Liver (tissue), 9 donors: Measurements from ENCODE around the gene TNC. TPM values are rescaled to one million over a fixed set of nuclear protein-coding genes. Genes with fewer than 3 reads are reported as not detected.

Source experiments
- DNase-seq: peaks from one replicate; pipeline ENCODE4 v3.0.0-alpha.2; 2017; ENCODE audit warnings: low spot score
- H3K27ac ChIP-seq, 2 donors: one replicate each; pipeline ENCODE4 v1.7.0; 2013; ENCODE audit warnings: inconsistent platforms in 2 of 2, low read length in 2 of 2, control low read depth in 1 of 2, low read depth in 1 of 2, mild to moderate bottlenecking in 1 of 2
- H3K27me3 ChIP-seq, 4 donors: one replicate each; pipeline versions ENCODE4 v1.6.1 to v1.7.0; 2013; ENCODE audit warnings: low read length in 3 of 4, inconsistent platforms in 1 of 4, mild to moderate bottlenecking in 1 of 4, moderate library complexity in 1 of 4; ENCODE audit not compliant: control insufficient read depth in 4 of 4, insufficient read depth in 4 of 4
- H3K36me3 ChIP-seq, 4 donors: one replicate each; pipeline versions ENCODE4 v1.6.1 to v1.7.0; 2013; ENCODE audit warnings: low read length in 3 of 4, mild to moderate bottlenecking in 3 of 4, low read depth in 1 of 4, moderate library complexity in 1 of 4; ENCODE audit not compliant: control insufficient read depth in 4 of 4, insufficient read depth in 3 of 4
- H3K4me1 ChIP-seq, 4 donors: one replicate each; pipeline versions ENCODE4 v1.6.1 to v1.7.0; 2013; ENCODE audit warnings: low read length in 3 of 4, mild to moderate bottlenecking in 3 of 4, moderate library complexity in 1 of 4; ENCODE audit not compliant: control insufficient read depth in 4 of 4, insufficient read depth in 4 of 4
- H3K4me3 ChIP-seq, 3 donors: one replicate each; pipeline versions ENCODE4 v1.6.1 to v1.7.0; 2013; ENCODE audit warnings: low read length in 3 of 3, control low read depth in 1 of 3, low read depth in 1 of 3, mild to moderate bottlenecking in 1 of 3
- H3K9ac ChIP-seq, 2 donors: one replicate each; pipeline ENCODE4 v1.7.0; 2013; ENCODE audit warnings: low read length in 2 of 2, mild to moderate bottlenecking in 2 of 2, moderate library complexity in 2 of 2, control low read depth in 1 of 2, low read depth in 1 of 2
- H3K9me3 ChIP-seq, 4 donors: one replicate each; pipeline versions ENCODE4 v1.6.1 to v1.7.0; 2013; ENCODE audit warnings: low read length in 3 of 4; ENCODE audit not compliant: control insufficient read depth in 4 of 4
- ATF3 ChIP-seq: IDR thresholded peaks from 2 replicates; pipeline ENCODE4 v1.6.1; 2016; ENCODE audit warnings: antibody characterized with exemption
- CTCF ChIP-seq: fragments of 150-350 bp; IDR thresholded peaks from 2 replicates; pipeline ENCODE4 v1.5.1; 2017; ENCODE audit warnings: improper control_type of control experiment, low read depth, low read length; ENCODE audit not compliant: missing input control
- EGR1 ChIP-seq, 2 donors: IDR thresholded peaks; 2 replicates each; pipeline ENCODE4 v1.6.1; 2016 to 2018; ENCODE audit warnings: antibody characterized with exemption in 2 of 2, low read depth in 2 of 2
- FOXA1 ChIP-seq: IDR thresholded peaks from 2 replicates; pipeline ENCODE4 v1.6.1; 2016; ENCODE audit warnings: antibody characterized with exemption
- FOXA2 ChIP-seq: IDR thresholded peaks from 2 replicates; pipeline ENCODE4 v1.6.1; 2016; ENCODE audit warnings: antibody characterized with exemption
- HNF4A ChIP-seq, 2 donors: conservative IDR thresholded peaks; 2 replicates each; pipeline ENCODE4 v1.6.1; 2016; ENCODE audit warnings: antibody characterized with exemption in 2 of 2, mild to moderate bottlenecking in 2 of 2
- HNF4G ChIP-seq: IDR thresholded peaks from 2 replicates; pipeline ENCODE4 v1.6.1; 2016; ENCODE audit warnings: antibody characterized with exemption
- JUND ChIP-seq, 2 donors: IDR thresholded peaks; 2 replicates each; pipeline ENCODE4 v1.6.1; 2016; ENCODE audit warnings: antibody characterized with exemption in 2 of 2
- MAX ChIP-seq: IDR thresholded peaks from 2 replicates; pipeline ENCODE4 v1.6.1; 2016; ENCODE audit warnings: antibody characterized with exemption
- RAD21 ChIP-seq, 2 donors: IDR thresholded peaks; 2 replicates each; pipeline ENCODE4 v1.6.1; 2016; ENCODE audit warnings: antibody characterized with exemption in 2 of 2, mild to moderate bottlenecking in 2 of 2
- REST ChIP-seq: IDR thresholded peaks from 2 replicates; pipeline ENCODE4 v1.6.1; 2016; ENCODE audit warnings: antibody characterized with exemption, mild to moderate bottlenecking
- SP1 ChIP-seq: IDR thresholded peaks from 2 replicates; pipeline ENCODE4 v1.6.1; 2018; ENCODE audit warnings: antibody characterized with exemption, mild to moderate bottlenecking
- TAF1 ChIP-seq: conservative IDR thresholded peaks from 2 replicates; pipeline ENCODE4 v1.6.1; 2016; ENCODE audit warnings: antibody characterized with exemption, mild to moderate bottlenecking
- ZBTB33 ChIP-seq: IDR thresholded peaks from 2 replicates; pipeline ENCODE4 v1.6.1; 2016; ENCODE audit warnings: antibody characterized with exemption
- WGBS: extraction: QIAGEN DNeasy Blood & Tissue Kit; methylation state at CpG from one replicate; pipeline ENCODE4 v1.1.7; 2013; 5-methylcytosine and 5-hydroxymethylcytosine counted together
- polyA plus RNA-seq, 2 donors: library from polyadenylated mRNA; stranded (reverse) in 1 of 2; unstranded in 1 of 2; fragments of 200-250 nt in 1 of 2; fragments of >200 nt in 1 of 2; fragmentation: Nextera tagmentation in 1 of 2; extraction: Ambion mirVana in 1 of 2; gene quantifications; one replicate each; pipeline versions ENCODE4 v1.2.1 to v1.2.3, GENCODE V29; 2013 to 2015
- total RNA-seq, 2 donors: library from RNA; depleted of rRNA; stranded (reverse); fragments of >200 nt; gene quantifications; one replicate each; pipeline ENCODE4 v1.2.3, GENCODE V29; 2014
- donor health status: healthy.
- donor health status: healthy.
- donor health status: healthy.
- donor health status: healthy.
- donor health status: healthy.

TNC gene
- total and polyA plus RNA-seq, 4 donors = 0.19 to 6.3 (median 1.8) TPM

GRCh38 chr9:115098226-115098965 is 19.6 kb downstream of the TNC start:
- Histone ChIP-seq H3K27me3 (peaks cover 0 to 2% (median 0%) of the 10 kb centered on the region in 4 donors), H3K4me1 (peaks cover 0 to 11% (median 6%) of the 10 kb centered on the region in 4 donors), H3K9ac (no peak overlapping the region), H3K9me3 (no peaks in the 10 kb centered on the region), H3K4me3 (no peak overlapping the region), H3K27ac (peak overlapping the region; percentile 9 to 38), H3K36me3 (no peaks in the 10 kb centered on the region)
- WGBS = 43% methylated on average over 5 of the region's 5 CpGs
- TF ChIP-seq REST = peak; percentile 3
- peak in 1 of 2 donors; percentile 22 for TF ChIP-seq RAD21 (IDR thresholded peaks at IDR 0.05)
- TF ChIP-seq FOXA2 = peak; percentile 26
- peak in 1 of 2 donors; percentile 6 for TF ChIP-seq JUND (IDR thresholded peaks at IDR 0.05)
- TF ChIP-seq HNF4G = no peak
- TF ChIP-seq HNF4A (conservative IDR thresholded peaks at IDR 0.05) = peak; percentile 17 to 58
- no peak for DNase-seq

GRCh38 chr9:115093520-115093919 is 24.4 kb downstream of the TNC start:
- peaks cover 0 to 6% (median 6%) of the 10 kb centered on the region in 4 donors for H3K4me1 ChIP-seq
- no peaks in the 10 kb centered on the region for H3K36me3 ChIP-seq
- H3K4me3 ChIP-seq = no peak overlapping the region
- H3K27me3 ChIP-seq = peaks cover 0 to 2% (median 0%) of the 10 kb centered on the region in 4 donors
- no peak for TF ChIP-seq CTCF
- TF ChIP-seq HNF4G = no peak
- TF ChIP-seq SP1 = no peak
- TF ChIP-seq MAX = no peak
- TF ChIP-seq FOXA1 = no peak
- no peak for TF ChIP-seq ZBTB33
- TF ChIP-seq EGR1 (IDR thresholded peaks at IDR 0.05; ENCODE audit: low read depth in 2 of 2) = no peak
- no peak for TF ChIP-seq FOXA2
- no peak for TF ChIP-seq TAF1
- TF ChIP-seq HNF4A (conservative IDR thresholded peaks at IDR 0.05) = no peak
- no peak for TF ChIP-seq ATF3
- WGBS = 87% methylated on average over 2 of the region's 2 CpGs
- H3K9me3 ChIP-seq = no peaks in the 10 kb centered on the region
- no peak overlapping the region for H3K9ac ChIP-seq
- H3K27ac ChIP-seq = no peak overlapping the region
- DNase-seq = no peak
